ENCODE results near the gene GCH1.
A peak's percentile ranks its signal among the peaks of the same experiment; 100 is the strongest.
"Not testable (repeated sequence)": the region's sequence is repeated elsewhere in the genome, so short reads cannot be mapped to it uniquely, and the experiment has no call there.

The GCH1 gene

DNA sequence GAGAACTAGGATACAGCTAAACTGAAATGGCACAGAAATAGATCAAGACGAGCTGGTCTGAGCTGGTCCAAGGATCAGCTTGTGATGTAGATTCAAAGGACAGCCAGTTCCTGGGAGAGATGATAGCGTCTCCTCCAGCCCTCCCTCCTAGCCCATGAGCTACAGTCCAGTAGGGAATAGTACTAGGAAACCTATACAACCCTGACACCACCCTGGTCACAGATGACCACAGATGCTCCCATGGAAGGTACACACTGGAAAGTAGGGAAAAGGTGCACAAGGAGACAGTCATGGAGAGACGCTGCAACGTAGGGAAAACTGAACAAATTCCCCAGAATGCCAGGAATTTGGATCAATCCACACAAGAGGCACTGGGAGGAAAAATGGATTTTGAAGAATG is 6.9 kb downstream of the GCH1 start:
- DNase-seq (no peak), ATAC-seq (replicated peaks) (no peak)
- Mint-ChIP-seq H3K4me1 (peaks cover 11 to 15% of the 10 kb centered on the region in 2 donors), H3K27me3 (no peaks in the 10 kb centered on the region), H3K27ac (no peak overlapping the region), H3K9me3 (no peaks in the 10 kb centered on the region), H3K36me3 (peaks cover 0 to 6% of the 10 kb centered on the region in 2 donors), H3K4me3 (no peak overlapping the region)

DNA sequence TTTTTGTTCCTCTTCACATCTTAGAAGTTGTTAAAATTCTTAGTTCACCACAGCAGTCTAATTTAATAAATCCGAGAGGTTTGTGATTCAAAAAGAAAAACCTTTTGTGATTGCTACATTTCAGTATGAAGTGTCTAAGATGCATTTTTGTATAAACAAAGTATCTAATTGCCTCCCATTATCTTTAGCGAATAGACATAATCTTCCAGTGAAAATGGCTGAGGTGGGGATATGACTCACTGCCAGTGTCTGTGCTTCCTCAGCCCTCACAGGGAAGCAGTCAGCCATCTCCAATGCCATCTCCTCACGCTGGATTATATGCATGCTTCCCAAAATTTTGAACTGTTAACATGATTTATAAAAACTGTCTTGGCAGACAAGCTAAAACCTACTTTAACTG is 7.6 kb downstream of the GCH1 start:
- no peaks in the 10 kb centered on the region for H3K9me3 Mint-ChIP-seq
- no peak for ATAC-seq (replicated peaks)
- H3K4me3 Mint-ChIP-seq = no peak overlapping the region
- peaks cover 0 to 8% of the 10 kb centered on the region in 2 donors for H3K36me3 Mint-ChIP-seq
- DNase-seq = no peak
- H3K27me3 Mint-ChIP-seq = no peaks in the 10 kb centered on the region
- peaks cover 10 to 17% of the 10 kb centered on the region in 2 donors for H3K4me1 Mint-ChIP-seq
- no peak overlapping the region for H3K27ac Mint-ChIP-seq

DNA sequence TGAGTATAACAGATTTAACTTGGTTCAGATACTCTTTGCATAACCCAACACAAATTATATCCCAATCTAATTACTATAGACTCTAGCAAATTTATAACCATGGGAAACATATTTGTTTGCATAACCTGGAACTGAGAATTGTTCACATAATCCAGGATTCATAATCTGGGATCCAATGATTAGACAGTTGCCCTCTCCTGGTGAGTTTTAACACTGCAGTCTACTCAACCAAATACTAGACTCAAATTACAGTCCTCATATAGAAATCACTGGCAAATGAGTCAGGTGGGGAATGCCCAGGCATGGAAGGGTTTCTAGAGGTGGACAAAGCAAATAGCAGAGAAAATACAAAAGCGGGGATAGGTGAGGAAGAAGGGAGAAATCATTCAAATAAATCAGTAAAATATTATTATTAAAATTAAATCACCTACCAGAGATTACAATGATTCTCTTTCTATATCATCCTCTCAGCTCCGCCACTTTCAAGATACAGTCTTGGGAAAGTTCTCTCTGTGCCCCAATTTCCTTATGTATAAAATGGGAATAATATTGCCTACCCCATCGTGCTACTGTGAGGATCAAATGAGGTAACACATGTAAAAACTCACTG is 9.4 kb downstream of the GCH1 start:
- Mint-ChIP-seq H3K4me3 (no peak overlapping the region), H3K27me3 (no peaks in the 10 kb centered on the region), H3K27ac (no peak overlapping the region), H3K9me3 (peaks cover 0 to 4% of the 10 kb centered on the region in 2 donors), H3K36me3 (peaks cover 0 to 8% of the 10 kb centered on the region in 2 donors), H3K4me1 (peaks cover 18 to 32% of the 10 kb centered on the region in 2 donors)
- peak; percentile 35 to 59 for ATAC-seq (replicated peaks)
- DNase-seq = no peak

DNA sequence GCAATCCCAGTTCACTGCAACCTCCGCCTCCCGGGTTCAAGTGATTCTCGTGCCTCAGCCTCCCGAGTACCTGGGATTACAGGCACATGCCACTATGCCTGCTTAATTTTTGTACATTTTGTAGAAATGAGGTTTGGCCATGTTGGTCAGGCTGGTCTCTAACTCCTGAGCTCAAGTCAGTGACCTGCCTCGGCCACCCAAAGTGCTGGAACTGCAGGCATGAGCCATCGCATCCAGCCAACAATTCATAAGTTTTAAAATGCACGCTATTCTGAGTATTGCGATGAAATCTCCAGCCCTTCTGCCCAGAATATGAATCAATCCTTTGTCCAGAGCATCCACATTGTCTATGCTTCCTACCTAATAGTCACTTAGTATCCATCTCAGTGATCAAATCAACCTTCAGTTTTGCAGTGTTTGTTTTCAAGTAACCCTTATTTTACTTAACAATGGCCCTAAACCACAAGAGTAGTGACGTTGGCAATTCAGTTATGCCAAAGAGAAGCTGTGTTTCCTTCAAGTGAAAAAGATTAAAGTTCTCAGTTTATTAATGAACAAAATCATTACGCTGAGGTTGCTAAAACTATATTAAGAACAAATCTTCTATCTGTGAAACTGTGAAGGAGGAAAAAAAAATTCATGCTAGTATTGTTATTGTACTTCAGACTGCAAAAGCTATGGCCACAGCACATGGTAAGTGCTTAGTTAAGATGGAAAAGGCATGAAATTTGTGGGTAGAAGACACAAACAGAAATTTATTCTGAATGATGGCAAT is 11.0 kb downstream of the GCH1 start:
- ATAC-seq (replicated peaks) (no peak), DNase-seq (no peak)
- no peak overlapping the region for H3K4me3 Mint-ChIP-seq
- peaks cover 0 to 8% of the 10 kb centered on the region in 2 donors for H3K36me3 Mint-ChIP-seq
- peak overlapping the region; percentile 47 for H3K27ac Mint-ChIP-seq
- no peaks in the 10 kb centered on the region for H3K27me3 Mint-ChIP-seq
- H3K4me1 Mint-ChIP-seq = peaks cover 22 to 34% of the 10 kb centered on the region in 2 donors
- peaks cover 0 to 4% of the 10 kb centered on the region in 2 donors for H3K9me3 Mint-ChIP-seq

DNA sequence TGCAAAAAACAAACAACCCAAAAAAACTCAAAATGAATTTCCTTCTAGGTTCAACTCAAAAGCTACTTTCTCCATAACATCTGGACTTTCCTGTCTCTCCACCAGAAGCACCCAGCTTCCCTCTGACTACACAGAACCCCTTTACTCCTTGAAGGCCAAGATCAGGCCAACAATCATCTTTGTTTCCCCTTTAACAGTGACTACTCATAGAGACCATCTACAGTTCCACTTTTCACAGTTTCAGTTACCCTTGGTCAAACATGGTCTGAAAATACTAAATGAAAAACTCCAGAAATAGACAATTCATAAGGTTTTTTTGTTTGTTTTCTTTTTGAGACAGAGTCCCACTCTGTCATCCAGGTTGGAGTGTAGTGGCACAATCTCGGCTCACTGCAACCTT is 11.8 kb downstream of the GCH1 start:
- H3K36me3 Mint-ChIP-seq = peaks cover 0 to 8% of the 10 kb centered on the region in 2 donors
- H3K27me3 Mint-ChIP-seq = no peaks in the 10 kb centered on the region
- H3K4me3 Mint-ChIP-seq = peak overlapping the region in 1 of 2 donors; percentile 36
- H3K4me1 Mint-ChIP-seq = peaks cover 25 to 37% of the 10 kb centered on the region in 2 donors
- ATAC-seq (replicated peaks) = peak; percentile 98 to 99
- peaks cover 0 to 4% of the 10 kb centered on the region in 2 donors for H3K9me3 Mint-ChIP-seq
- DNase-seq = no peak
- peak overlapping the region; percentile 22 for H3K27ac Mint-ChIP-seq

DNA sequence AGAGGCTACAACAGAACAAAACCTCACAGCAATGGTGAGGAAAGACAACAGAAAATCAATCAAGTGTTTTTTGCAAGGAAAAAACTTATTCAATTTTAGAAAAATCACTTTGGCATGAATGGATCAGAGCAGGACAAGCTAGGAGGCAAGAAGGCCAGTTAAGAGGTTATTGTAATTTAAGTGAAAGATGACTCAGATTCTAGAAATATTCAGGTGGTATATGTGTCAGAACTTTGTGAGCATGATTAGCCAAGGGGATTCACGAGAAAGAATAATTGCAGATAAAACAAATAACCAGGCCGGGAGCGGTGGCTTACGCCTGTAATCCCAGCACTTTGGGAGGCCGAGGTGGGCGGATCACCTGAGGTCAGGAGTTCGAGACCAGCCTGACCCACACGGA is 12.7 kb downstream of the GCH1 start:
- H3K4me3 Mint-ChIP-seq = peak overlapping the region; percentile 1 to 9
- peaks cover 0 to 8% of the 10 kb centered on the region in 2 donors for H3K36me3 Mint-ChIP-seq
- no peak for DNase-seq
- peak overlapping the region; percentile 70 for H3K27ac Mint-ChIP-seq
- ATAC-seq (replicated peaks) = peak in 1 of 2 donors; percentile 38
- H3K27me3 Mint-ChIP-seq = no peaks in the 10 kb centered on the region
- H3K4me1 Mint-ChIP-seq = peaks cover 23 to 37% of the 10 kb centered on the region in 2 donors
- peaks cover 0 to 4% of the 10 kb centered on the region in 2 donors for H3K9me3 Mint-ChIP-seq

DNA sequence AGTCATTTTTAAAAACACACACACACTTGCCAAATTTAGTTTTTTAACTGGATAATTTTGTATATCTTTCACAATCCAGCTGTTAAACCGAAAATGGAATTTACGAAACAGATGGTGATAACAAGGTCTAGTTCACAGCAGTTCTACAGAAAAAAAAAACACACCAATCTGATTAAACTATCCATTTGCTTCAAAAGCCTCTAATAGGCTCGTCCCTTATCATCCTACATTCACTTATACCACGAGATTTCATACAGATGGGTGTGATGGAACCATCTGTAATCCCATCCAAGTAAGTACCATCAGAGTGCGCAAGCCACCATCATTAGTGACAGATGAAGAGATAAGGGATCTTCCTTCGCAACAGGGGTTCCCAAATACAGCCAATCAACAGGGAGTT is 20.1 kb downstream of the GCH1 start:
- Mint-ChIP-seq H3K27ac (peak overlapping the region; percentile 16), H3K36me3 (peaks cover 0 to 1% of the 10 kb centered on the region in 2 donors), H3K4me3 (no peak overlapping the region), H3K4me1 (peaks cover 12 to 35% of the 10 kb centered on the region in 2 donors), H3K9me3 (no peaks in the 10 kb centered on the region), H3K27me3 (no peaks in the 10 kb centered on the region)
- DNase-seq = no peak
- ATAC-seq (replicated peaks) = no peak

DNA sequence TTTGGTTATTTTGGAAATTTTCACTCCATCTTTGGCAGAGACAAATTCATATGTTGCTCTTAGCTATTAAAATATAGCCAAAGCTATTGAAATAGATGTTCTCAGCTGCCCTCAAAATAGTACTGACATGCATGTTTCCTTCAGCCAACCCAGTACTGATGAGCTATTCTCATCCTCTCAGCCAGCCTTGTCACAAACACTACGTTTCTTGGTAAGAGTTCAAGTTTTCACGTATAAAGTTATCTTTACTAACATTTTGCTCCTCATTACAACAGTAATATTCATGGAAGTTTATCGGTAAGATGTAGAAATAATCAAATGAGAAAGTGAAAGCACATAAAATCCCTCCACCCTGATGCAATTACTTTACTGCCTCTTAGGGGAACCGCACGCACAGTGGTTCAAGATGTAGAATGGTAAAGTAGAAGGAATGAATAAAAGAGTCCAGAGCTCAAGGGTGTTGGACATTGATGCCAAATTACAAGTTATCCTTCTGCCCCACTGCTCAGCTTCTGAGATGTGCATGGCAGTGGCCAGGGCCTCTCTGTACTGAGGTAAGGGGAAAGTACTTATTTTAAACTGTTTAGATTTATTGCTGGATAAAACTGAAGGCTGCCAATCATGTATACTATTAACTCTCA is 20.7 kb downstream of the GCH1 start:
- Mint-ChIP-seq H3K4me3 (peak overlapping the region; percentile 81 to 97), H3K27ac (peak overlapping the region; percentile 98), H3K9me3 (no peaks in the 10 kb centered on the region), H3K4me1 (peaks cover 12 to 35% of the 10 kb centered on the region in 2 donors), H3K36me3 (peaks cover 0 to 1% of the 10 kb centered on the region in 2 donors), H3K27me3 (no peaks in the 10 kb centered on the region)
- ATAC-seq (replicated peaks) (peak; percentile 76 to 78), DNase-seq (no peak)

DNA sequence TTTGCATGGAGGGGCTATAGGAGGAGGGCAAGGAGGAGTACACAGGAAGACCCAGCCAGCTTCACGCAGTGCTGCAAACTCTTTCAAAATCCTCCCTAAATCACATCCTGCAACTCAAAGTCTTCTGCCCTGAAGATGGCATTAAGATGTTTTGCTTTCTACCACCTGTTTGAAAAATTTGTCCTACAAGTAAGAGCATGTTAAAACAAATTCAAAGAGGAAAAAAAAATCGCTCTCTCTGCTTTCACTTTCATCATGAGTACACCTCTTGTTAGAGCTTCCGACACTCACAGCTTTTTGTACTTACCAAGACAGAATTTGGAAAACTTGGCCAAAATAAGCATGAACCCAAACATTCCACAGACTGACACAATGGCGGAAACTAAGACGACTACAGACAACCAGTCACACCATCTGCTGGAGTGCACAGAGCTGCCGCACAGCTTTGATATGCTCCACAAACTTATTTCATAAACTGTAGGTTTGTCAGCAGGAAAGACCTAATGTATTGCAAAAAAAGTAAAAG is 21.3 kb downstream of the GCH1 start:
- no peaks in the 10 kb centered on the region for H3K9me3 Mint-ChIP-seq
- H3K27me3 Mint-ChIP-seq = no peaks in the 10 kb centered on the region
- peak overlapping the region; percentile 81 to 97 for H3K4me3 Mint-ChIP-seq
- peaks cover 0 to 1% of the 10 kb centered on the region in 2 donors for H3K36me3 Mint-ChIP-seq
- ATAC-seq (replicated peaks) (peak; percentile 72), DNase-seq (no peak)
- peak overlapping the region; percentile 98 for H3K27ac Mint-ChIP-seq
- H3K4me1 Mint-ChIP-seq = peaks cover 8 to 29% of the 10 kb centered on the region in 2 donors

DNA sequence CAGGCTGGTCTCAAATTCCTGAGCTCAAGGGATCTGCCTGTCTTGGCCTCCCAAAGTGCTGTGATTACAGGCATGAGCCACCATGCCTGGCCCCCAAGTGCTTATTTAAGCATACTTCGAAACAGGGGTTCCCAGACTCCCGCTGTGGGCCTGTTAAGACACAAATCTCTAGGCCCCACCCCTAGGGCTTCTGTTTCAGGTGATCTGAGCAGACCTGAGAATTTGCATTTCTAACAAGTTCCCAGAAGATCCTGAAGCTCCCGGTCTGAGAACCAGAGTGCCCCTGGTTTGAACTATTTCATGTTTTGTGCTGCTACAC is 25.0 kb downstream of the GCH1 start:
- DNase-seq = no peak
- Mint-ChIP-seq H3K4me1 (peaks cover 12 to 25% of the 10 kb centered on the region in 2 donors), H3K36me3 (peaks cover 0 to 3% of the 10 kb centered on the region in 2 donors), H3K27me3 (no peaks in the 10 kb centered on the region), H3K4me3 (no peak overlapping the region), H3K9me3 (no peaks in the 10 kb centered on the region), H3K27ac (no peak overlapping the region)
- no peak for ATAC-seq (replicated peaks)

DNA sequence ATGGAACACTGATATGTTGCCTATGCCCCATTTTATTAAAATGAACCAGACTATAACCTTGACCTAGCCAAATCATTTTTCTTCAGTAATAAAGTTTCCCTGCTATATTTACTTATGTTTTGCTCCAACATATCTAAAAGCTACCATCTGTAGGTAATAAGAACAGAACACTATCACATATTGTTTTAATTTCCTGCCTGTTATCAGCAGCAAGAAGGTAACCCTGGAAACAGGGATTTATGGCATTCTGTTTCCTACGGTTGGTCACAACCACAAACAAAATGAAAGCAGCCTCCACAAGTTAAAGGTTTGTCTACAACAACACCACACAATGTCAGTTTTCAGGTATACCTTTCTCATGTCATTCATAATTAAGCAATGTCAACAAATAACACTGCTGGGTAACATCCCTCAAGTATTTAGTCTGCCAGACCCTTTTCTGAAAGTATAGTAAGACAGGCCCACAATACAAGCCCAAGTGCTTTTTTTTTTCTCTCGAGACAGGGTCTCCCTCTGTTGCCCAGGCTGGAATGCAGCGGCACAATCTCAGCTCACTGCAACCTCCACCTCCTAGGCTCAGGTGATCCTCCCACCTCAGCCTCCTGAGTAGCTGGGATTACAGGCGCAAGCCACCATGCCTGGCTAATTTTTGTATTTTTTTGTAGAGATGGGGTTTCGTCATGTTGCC is 25.5 kb downstream of the GCH1 start:
- no peaks in the 10 kb centered on the region for H3K27me3 Mint-ChIP-seq
- no peak for DNase-seq
- H3K4me1 Mint-ChIP-seq = peaks cover 9 to 20% of the 10 kb centered on the region in 2 donors
- no peaks in the 10 kb centered on the region for H3K9me3 Mint-ChIP-seq
- no peak overlapping the region for H3K4me3 Mint-ChIP-seq
- H3K36me3 Mint-ChIP-seq = peaks cover 0 to 3% of the 10 kb centered on the region in 2 donors
- H3K27ac Mint-ChIP-seq = no peak overlapping the region
- ATAC-seq (replicated peaks) = no peak

DNA sequence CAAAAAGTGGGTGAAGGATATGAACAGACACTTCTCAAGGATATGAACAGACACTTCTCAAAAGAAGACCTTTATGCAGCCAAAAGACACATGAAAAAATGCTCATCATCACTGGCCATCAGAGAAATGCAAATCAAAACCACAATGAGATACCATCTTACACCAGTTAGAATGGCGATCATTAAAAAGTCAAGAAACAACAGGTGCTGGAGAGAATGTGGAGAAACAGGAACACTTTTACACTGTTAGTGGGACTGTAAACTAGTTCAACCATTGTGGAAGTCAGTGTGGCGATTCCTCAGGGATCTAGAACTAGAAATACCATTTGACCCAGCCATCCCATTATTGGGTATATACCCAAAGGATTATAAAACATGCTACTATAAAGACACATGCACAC is 27.0 kb downstream of the GCH1 start:
- not testable (repeated sequence) for H3K4me1 Mint-ChIP-seq, H3K9me3 Mint-ChIP-seq

DNA sequence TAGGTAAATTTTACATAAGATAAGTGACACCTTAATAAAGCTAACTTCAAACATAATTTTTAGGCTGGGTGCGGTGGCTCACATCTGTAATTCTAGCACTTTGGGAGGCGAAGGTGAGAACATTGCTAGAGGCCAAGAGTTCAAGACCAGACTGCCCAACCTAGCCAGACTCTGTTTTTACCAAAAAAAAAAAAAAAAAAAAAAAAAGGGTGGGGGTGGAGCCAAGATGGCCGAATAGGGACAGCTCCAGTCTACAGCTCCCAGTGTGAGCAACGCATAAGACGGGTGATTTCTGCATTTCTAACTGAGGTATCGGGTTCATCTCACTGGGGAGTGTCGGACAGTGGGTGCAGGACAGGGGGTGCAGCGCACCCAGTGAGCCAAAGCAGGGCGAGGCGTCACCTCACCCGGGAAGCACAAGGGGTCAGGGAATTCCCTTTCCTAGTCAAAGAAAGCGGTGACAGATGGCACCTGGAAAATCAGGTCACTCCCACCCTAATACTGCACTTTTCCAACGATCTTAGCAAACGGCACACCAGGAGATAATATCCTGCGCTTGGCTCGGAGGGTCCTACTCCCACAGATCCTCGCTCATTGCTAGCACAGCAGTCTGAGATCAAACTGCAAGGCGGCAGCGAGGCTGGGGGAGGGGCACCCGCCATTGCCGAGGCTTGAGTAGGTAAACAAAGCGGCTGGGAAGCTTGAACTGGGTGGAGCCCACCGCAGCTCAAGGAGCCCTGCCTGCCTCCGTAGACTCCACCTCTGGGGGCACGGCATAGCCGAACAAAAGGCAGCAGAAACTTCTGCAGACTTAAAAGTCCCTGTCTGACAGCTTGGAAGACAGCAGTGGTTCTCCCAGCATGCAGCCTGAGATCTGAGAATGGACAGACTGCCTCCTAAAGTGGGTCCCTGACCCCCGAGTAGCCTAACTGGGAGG is 32.2 kb downstream of the GCH1 start:
- not testable (repeated sequence) for H3K27ac Mint-ChIP-seq; H3K36me3 Mint-ChIP-seq; ATAC-seq (replicated peaks); H3K27me3 Mint-ChIP-seq; DNase-seq; H3K9me3 Mint-ChIP-seq
- Mint-ChIP-seq H3K4me1 (peaks cover 7 to 18% of the 10 kb centered on the region in 2 donors), H3K4me3 (peak overlapping the region; percentile 33 to 77)

More for the DNA sequence above, 27.0 kb downstream of the GCH1 start:
- DNase-seq; ATAC-seq (replicated peaks); H3K27me3 Mint-ChIP-seq; H3K4me3 Mint-ChIP-seq; H3K36me3 Mint-ChIP-seq; H3K27ac Mint-ChIP-seq: not testable (repeated sequence)

Data from stimulated activated naive B cell treated with anti-CD40 and anti-IgM and Interleukin-4, amounts not matched to agents 10 μg/mL and 1 μg/mL and 100 μg/mL, for 72 hours (primary cell).